22Rv1 (cell line): ENCODE data around the gene SPINDOC.

Source experiments
- CTCF ChIP-seq: fragments of 450-650 bp; IDR thresholded peaks from 2 replicates; pipeline ENCODE4 v1.5.1; 2017; ENCODE audit warnings: mild to moderate bottlenecking
- ZFX ChIP-seq: fragments of 450-650 bp; IDR thresholded peaks from 2 replicates; pipeline ENCODE4 v1.6.1; 2017; ENCODE audit warnings: antibody characterized with exemption, borderline replicate concordance

DNA sequence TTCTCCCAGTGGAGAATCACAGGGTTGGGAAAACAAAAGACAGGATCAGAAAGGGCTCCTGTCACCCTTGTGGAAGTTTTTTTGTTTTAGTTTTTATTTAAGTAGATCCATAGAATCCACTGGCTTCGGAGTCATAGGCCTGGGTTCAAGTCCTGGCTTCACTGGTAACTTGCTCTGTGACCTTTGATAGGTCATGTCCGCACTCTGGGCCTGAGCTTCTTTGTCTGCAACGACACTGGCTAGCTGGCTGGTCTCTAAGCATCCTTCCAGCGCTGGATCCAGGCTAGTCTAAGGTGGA, 46.0 kb upstream of the SPINDOC start:
- TF ChIP-seq CTCF, result no peak
- no peak for TF ChIP-seq ZFX
